Measurements from ENCODE around the gene TMCO4. TPM values are rescaled to one million over a fixed set of nuclear protein-coding genes. Genes with fewer than 3 reads are reported as not detected.

TMCO4 gene
- total and polyA plus RNA-seq, 2 of the 8 experiments (the other 6 are each of a cell fraction or from before 2014, with no cell fraction given) = 3.0 to 3.1 TPM

- TF ChIP-seq CHD7 (IDR thresholded peaks at IDR 0.05; ENCODE audit: insufficient replicate concordance, low read length) = no peak
- TF ChIP-seq KDM4A (IDR thresholded peaks at IDR 0.05; ENCODE audit: low read depth, low read length, severe bottlenecking) = no peak
- TF ChIP-seq CEBPB (IDR thresholded peaks at IDR 0.05; ENCODE audit: low read depth, low read length) = no peak
These were observed 1.9 kb downstream of the TMCO4 start (continued) for GRCh38 chr1:19797827-19798226.

Data from H1 (cell line).